ENCODE results near the gene TMEFF2.

DNA sequence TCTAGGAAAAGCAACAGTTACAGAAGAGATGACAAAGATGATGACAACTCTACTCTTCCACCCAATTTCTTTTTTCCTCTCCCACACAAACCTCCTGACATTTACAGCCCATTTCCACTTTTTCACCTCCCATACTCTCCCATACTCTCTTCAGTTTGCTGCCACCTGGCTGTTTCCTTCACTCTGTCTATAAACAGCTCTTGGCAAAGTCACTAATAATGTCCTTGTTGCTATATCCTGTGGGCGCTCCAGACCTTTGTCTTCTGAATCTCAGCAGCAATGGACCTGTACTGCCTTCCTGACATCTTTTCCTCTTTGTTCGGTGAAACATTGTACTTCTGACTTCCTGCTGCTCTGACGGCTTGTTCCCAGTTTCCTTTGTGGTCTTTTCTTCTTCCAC, 287.2 kb downstream of the TMEFF2 start:
- TF ChIP-seq, protein P1, sequence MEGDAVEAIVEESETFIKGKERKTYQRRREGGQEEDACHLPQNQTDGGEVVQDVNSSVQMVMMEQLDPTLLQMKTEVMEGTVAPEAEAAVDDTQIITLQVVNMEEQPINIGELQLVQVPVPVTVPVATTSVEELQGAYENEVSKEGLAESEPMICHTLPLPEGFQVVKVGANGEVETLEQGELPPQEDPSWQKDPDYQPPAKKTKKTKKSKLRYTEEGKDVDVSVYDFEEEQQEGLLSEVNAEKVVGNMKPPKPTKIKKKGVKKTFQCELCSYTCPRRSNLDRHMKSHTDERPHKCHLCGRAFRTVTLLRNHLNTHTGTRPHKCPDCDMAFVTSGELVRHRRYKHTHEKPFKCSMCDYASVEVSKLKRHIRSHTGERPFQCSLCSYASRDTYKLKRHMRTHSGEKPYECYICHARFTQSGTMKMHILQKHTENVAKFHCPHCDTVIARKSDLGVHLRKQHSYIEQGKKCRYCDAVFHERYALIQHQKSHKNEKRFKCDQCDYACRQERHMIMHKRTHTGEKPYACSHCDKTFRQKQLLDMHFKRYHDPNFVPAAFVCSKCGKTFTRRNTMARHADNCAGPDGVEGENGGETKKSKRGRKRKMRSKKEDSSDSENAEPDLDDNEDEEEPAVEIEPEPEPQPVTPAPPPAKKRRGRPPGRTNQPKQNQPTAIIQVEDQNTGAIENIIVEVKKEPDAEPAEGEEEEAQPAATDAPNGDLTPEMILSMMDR (IDR thresholded peaks at IDR 0.05; ENCODE audit: insufficient read depth, low read depth, low read length), result no peak
- no peak for TF ChIP-seq EZH2 (IDR thresholded peaks at IDR 0.05; ENCODE audit: insufficient read depth, low read length)
